ENCODE data around the gene CCDC47.

CCDC47 gene

DNA sequence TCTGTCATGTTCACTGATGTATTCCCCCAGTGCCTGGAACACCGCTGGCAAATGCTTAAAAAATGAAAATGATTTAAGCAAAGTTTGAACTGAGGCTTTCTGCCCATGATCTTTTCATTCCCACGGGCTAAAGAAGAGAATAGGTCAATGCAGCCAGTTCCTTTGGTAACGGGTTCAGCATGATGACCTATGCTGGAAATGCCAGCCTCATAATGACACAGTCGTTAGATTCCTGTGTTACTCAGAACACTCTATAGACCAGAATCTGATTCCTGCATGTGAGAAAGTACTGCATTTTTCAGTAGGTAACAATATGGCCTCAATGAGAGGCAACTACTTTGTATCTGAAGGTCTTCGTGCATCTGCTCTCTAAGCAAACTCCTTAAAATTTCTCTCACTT, 54.4 kb downstream of the CCDC47 start:
- no peak for DNase-seq

DNA sequence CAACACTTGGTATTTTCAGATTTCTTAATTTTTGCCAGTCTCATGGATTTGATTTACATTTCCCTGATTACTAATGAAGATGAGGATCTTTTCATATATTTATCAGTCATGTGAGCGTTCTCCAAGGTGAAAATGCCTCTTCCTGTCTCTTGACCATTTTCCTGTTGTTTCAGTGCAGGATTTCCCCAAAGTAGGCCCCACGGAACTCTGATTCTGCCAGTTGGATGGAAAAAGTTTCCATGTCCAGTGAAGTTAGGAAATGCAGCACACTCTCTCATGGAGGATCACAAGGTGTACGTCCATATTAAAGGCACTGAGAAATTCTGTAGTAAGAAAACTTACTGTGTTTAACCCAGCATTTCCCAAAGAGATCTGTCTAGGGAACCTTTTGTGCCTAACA, 57.0 kb downstream of the CCDC47 start:
- DNase-seq, result no peak

DNA sequence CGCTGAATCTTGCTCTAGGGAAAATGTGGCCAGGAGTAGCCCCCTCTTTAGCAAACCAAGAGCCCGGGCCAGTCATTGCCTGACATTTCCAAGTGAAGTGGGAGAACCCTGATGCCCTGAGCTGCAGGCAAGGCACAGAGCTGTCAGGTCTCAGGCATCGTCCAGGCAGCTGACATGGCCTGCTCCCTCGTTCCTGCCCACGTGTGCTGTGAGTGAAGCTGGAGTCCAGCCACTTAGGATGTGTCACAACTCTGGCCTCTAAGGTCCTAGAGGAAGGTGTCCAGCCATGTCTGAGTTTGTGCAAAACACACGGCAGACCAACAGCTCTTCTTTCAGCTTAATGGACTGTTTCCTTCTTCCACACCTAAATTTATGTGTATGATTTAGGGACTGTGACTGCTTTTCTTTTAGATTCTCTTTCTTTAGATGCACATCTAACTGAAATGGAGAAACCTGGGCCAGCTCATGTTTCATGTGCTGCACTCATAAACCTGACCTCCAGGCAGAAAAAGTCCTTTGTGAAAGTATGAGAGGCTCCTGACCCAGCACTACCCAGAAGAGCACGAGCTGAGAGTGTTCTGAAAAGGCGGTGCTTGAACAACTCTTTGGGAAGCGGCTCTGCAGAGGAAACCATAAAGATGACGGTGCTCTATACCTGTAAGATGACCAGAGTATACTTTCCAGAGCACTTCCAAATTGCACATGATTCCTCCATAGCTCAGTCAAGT, 58.7 kb downstream of the CCDC47 start:
- no peak for DNase-seq

DNA sequence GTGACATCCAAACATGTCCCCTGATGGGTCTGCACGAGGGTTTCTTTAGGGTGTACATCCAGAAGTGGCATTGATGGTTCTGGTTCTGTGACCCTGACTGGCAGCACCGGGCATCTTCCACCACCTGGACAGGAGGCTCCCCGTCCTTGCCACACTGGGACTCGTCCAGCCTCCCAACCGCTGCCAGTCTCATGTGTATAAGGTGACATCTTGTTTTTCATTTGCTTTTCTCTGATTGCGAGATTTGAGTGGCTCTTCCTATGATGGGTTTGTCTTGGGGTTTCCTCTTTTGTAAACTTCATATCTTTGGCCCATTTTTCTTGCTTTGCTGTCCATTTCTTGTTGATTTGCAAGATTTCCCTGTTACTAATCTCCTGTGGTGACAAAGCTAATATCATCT, 64.3 kb downstream of the CCDC47 start:
- no peak for DNase-seq

DNA sequence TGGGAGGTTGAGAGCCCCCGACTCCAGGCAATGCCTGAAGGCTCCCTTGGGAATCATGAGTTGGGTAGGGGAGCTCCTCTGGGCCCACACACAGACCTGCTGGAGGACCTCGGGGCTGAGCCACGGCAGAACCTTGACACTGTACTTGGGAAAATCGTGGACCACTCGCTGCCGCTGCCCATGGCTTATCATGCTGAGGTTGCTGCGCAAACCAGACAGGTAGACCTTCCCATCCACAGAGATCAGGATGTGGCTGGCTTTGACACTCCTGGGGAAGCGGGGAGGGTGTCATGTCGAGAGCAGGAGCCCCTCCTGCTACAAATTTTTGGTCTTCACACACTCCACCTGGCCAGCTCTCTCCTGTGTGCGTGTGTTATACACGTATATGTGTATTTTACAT, 66.2 kb downstream of the CCDC47 start:
- DNase-seq, result peak; percentile 51

DNA sequence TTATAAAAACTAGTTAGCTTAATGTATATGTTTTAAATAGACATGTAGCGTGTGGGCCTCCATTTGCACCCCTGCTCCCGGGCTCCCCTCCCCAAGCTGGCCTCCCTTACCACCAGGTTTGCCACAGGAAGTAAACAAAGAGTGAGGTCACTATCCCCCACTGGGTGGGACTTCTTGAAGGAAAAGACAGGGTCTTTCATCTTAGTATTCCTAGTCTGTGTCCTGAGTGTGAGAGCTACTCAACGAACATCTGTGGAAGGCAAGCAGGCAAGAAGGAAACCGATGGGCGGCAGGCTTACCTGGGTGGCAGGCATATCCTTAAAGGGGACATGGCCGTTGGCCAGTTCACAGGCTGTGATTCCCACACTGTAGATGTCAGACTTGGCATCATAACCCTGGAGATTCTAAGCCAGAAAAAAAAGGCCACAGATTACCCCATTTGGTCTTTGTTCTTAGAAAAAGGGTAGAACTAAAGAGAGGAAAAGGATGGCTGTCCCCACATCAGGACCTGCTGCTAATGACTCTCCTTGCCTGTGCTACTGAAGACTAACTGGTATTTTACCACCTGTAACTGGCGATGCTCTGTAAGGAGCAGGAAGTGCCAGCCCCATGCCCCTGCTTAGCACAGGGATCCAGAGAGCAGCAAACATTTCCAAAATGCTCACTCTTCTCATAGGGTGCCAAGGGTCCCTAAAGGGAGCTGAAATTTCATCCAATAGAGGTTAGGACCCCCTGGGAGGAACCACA, 66.9 kb downstream of the CCDC47 start:
- DNase-seq, result peak; percentile 42

DNA sequence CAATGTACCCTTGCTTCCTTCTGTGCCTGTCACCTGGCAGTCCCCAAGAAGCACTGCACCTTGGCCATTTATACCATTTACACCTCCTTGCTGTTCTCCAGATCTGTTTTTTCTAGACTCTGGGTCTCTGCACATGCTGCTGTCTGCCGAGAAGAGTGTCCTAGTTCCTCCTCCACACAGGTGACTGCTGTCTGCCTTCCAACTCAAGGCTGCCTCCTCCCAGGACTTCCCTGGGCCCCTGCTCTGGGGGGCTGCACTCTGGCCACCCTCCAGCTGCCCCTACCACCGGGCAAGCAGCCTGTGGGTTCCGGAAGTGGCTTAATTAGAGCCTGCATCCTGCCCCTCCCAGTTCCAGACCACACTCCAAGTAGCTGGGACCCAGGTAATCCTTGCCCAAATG, 67.7 kb downstream of the CCDC47 start:
- DNase-seq, result no peak

DNA sequence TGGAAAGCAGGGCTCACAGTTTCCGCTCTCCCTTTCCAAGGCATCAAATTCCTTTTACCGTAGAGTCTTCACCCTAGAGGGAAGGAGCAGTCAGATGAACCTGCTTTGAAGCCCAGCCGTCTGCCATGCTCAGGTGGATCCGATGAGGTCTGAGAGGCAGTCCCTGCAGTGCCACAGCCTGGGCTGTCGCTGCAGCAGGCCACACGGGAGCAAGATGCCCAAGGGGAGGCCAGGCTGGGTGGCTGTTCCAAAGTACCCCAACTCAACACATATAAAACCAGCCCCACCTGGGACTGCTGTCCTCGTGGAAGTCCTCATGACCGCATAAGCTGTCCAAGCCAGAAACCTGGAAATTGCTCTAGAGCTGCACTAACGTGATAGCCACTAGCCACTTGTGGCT, 68.6 kb downstream of the CCDC47 start:
- DNase-seq, result no peak

DNA sequence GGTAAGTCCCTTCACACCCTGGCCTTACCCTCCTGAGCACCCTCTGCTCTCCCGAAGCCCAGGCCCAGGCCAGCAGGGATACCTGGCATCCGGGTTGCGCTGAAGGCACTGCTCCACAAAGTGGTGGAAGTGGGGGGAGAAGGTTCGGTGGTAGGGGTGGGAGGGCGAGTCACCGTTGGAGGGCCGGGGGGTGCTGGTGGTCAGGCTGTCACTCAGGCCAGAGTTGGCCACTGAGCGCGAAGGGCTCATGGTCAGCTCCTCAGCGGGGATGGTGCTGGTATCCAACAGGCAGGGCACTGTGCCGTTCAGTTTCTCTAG, 69.2 kb downstream of the CCDC47 start:
- no peak for DNase-seq

DNA sequence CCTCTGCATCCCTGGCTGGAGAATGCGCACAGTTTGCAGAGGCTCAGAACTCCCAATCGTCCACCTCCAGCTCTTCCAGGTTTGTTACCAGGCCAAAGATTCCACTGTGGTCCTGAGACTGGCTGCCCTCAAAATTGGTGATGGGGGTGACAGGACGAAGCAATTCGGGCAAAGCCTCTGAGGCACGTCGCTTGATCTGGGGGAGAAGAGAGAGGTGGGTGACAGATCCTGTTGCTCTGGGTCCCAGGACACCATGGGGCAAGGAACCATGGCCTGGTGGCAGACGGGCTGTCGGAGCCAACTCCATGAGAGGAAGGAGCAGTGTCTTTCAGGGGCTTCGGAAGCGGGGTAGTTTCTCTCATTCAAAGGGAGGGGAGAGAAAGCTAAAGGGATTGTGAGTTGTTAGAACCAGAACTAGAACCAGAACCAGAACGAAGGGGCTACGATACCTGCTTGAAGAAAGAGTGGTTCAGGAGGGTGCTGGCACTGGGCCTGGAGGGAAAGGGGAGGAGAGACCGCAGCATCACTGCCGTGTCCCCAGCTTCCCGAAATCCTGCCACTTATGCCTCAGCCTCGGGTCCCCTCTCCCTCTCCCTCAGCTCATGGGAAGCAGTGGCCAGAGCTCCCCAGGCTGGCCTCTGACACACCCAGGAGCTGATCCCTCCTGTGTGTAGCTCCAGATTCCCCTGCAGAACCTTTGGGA, 69.7 kb downstream of the CCDC47 start:
- no peak for DNase-seq

DNA sequence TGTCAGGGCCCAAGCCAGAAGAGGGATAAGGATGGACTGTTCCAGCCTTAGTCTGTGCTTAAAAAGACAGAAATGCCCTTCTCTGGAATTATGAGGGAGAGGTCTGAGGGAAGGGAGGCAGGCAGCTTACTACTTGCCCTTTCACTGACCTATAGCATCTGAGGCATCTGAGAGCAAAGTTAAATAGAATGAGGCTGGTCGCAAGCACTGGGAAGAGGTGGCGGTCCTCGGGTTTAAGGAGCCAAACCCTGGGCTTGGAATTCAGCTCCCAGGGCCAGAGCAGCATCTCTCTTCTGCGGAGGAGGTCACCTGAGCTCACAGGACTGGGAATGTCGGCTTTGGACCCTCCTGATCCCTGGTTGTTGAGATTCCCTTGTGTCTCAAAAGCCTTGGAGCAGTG, 70.4 kb downstream of the CCDC47 start:
- DNase-seq, result no peak

DNA sequence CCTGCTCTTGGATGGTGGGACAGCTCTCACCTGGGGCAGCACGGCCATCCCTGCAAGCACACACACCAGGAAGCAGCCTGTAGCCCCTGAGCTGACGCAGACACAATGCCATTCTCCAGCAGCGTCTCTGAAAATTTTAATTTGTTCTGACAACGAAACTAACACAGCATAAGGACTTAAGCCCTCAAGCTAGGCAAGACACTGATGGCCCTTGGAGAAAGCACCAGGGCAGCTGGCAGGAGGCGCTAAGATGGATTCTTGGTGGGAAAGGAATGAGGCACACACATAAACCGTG, 70.7 kb downstream of the CCDC47 start:
- no peak for DNase-seq

DNA sequence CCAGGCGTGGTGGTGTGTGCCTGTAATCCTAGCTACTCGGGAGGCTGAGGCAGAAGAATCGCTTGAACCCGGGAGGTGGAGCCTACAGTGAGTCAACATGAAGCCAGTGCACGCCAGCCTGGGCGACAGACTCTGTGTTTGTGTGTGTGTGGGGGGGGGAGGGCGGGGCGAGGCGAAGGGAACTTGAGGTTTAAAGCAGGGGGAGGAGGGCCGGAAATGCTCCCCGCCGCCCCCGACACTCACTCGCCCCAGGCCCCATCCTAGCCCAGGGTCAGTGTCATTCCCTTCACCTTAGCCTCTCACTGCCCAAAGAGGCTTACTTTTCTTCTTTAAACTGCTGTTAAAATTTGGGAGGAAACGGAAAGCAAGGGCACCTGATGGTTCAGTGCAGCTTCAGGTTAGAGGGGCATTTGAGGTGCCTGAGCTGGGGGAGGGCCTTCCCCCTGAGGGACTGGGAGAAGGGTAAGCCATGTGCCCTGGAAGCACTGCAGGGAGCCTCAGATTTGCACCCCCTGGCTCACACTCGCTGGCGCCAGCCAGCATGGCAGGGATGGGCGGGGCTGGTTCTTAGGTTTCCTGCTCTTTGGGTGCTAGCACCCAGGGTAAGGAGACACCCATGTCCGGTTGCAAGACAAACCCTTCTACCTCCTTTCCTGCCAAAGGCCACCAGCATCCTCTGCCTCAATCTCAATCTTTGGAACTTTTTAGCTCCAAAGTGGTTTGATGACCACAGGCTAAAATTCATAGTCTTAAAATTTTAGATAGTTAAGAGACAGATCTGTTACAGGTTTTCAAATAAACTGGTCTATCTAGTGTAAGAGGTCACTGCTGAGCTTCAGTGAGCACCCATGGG, 71.3 kb downstream of the CCDC47 start:
- peak; percentile 86 for DNase-seq

DNA sequence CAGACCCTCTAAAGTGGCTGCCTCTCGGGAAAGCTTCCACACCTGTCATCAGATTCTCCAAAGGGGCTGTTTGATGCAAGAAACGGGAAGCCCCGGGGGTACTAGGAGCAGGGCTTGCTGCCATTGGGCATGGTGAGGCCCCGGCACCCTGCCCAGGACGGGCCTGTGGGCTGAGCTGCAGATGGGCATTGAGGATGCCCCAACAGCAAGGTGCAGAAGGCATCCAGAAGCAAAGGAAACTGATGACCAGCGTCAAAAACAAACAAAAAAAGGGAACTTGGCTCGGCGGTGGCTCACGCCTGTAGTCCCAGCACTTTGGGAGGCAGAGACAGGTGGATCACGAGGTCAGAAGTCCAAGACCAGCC, 72.0 kb downstream of the CCDC47 start:
- no peak for DNase-seq

DNA sequence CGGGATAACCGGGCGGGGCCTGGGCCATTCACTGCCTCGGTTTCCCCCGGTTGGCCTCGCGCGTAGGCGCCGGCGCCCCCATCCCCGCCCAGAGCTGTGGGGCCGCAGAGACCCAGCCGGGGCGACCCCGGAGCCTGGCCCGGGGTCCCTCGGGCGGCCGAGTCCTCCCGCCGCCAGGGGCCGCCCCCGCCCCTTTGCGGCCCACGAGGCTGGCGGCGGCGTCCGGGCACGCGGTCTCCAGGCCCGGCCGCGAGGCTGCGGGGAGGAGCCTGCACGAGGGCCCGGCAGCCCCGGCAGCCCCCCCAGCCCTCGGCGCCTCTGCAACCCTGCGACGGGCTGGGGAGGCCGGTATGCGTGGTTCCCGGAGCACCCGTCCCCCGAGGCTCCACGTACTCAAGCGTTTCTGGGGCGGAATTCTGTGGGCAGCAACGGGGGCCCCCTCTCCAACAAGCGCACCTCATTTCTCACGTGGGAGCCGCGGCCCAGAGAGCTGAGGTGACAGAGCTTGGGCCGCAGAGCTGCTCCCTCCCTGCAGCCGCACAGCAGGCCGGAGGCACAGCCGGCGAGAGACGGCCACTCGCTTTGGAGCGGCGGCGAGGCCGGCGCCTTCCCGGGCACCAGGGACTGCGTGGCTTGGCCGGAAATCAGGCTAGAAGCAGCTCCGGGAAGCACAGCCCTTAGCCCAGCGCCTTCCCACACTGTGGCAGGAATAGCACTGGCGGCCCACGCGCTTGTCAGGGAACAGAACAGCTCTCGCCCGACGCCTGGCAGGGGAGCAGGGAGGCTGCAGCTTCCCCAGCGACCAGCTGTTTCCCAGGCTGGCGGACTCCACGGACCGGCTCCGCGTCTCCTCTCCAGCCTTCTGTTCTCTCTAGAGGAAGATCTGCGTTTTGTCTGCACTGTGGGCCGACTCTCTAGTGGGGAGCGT, 72.6 kb downstream of the CCDC47 start:
- DNase-seq, result peak; percentile 61

DNA sequence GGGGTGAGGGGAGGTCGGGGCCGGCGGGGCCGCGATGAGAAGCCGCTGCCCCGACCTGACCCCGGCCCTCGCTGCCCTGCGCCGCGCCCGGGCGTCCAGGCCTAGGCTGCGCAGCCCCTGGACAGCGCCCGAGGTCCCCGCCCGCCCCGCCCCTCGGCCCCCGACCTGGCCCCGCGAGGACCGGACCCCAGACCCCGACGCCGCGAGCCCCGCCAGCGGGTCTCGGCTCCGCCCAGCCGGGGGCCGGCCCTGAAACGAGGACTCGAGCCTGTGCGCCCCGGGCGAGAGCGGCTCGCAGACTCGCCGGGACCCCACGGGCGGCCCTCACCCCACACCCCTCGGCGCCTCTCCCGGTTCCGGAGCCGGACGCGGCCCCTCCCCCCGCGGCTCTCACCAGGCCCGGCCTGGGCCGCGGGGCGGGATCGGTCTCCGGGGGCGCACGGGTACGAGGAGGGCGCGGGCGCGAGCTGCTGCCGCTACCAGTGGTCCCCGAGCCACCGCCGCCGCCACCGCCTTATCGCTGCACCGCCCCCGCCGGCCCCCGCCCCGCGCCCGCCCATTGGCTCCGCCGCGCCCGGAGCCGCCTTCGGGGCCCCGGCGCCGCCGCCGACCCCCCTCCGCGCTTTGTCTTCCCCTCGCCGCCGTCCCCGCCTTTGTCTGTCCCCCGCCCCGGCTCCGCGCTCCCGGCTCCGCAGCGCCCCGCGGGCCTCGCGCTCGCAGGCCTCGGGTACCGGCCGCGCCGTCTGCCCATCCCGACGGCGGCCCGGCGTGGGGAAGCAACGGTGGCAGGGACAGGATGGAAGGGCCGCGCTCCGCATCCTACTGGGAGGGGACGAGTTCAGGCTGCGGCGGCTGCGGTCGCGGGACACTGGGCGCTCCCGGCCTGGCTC, 73.5 kb downstream of the CCDC47 start, which contains the start of gene LIMD2:
Gene LIMD2, minus strand, starts transcription at position 488 of the 890 bp plus-strand sequence. CDS start 827 bp downstream, outside the sequence.
- peak; percentile 91 for DNase-seq

DNA sequence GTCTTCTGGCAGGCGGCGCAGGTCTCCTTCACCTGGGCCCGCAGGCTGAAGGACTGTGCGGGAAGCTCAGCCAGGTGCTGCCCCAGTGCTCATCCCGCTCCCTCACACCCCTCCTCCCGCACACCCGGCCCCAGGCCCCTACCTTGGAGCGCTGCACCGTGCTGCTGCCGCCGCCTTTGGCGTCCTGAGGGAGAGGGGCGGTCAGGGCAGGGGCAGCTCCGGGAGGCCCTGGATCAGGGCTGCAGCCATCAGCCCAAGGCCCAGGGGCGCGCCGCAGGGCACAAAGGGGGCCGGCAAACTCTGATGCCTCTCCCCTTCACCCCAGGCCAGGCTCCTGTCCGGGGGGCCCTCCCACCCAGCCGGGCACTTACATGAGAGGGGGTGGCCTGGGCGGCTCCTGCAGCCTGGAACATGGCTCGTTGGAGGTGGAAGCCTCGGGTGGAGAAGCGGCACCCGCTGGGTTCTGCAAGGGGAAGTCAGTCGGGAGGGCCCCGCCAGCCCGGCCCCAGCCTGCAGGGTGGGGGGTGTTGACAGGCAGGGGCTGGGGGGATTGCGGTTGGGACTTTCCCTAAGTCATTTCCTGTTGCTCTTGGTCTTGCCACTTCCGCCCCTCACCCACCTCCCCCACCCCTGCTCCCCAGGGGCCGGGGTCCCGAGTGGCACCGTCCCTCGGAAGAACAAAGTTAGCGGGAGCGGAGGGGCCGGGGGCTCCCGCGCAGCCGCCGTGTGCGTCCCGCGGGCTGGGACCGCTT, 74.3 kb downstream of the CCDC47 start:
- peak; percentile 94 for DNase-seq

DNA sequence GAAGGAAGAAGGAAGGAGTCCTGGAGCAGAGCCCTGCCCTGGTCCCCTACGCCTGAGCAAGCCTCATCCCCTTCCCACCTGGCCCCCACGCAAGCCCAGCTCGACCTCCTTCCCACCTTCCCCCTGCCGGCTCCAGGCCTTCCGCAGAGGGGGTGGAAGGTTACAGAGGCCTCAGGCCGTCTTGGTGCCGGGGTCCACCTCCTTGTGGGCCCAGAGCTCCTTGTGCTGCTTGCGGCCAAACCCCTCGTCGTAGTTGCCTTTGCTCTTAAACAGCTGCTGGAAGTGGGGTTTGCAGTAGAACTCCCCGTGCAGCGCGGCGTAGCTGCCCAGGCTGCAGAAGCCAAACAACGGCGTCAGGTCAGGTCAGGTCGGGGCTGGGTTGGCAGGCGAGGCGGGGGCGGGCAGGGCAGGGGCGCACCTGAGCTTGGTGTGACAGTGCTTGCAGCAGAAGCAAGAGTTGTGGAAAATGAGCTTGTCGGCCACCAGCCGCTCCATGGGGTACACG, 75.0 kb downstream of the CCDC47 start:
- DNase-seq, result peak; percentile 36

DNA sequence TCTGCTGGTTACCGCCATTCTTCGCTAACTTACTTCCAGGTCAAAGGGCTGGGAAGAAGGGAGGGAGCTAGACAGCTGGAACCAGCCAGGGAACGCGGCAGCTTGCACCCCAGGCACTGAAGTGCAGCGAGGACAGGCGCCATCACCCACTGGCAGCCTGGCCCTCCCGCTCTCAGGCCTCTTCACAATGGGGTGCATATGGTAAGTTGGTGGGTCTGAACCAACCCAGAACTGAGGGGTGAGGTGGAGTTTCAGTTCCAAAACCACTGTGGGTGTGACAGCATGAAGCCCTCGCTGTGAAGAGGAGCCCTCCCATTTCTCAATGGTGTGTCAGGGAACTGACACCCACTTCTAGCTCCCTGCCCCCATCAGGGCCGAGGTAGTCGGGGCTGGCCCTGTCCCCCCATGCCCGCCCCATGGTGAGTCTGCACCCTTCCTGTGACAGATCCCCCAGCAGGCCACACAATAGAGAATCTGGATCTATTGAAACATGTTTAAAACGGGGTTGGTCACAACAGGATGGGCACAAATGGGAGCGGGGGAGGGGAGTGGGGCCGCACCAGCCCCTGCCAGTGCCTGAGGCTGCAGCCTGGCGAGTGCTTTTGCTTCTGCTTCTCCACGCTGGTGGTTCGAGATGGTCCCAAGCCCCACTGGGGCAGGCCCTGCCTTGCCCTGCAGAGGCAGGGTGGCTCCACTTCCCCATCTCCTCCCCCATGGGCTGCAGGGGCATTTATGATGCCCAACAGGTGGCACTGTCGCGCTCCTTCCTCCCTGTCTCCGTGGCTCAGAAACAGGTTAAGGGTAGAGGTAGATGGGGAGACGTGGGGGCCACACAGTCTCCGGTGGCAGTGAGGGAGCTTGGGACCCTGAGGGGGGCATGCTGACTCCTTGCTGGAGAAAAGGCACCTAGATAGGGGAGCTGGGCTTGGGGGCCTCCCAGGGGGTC, 75.8 kb downstream of the CCDC47 start:
- peak; percentile 90 for DNase-seq
